ENCODE results near the gene AMMECR1.
"Not testable (repeated sequence)": the region's sequence is repeated elsewhere in the genome, so short reads cannot be mapped to it uniquely, and the experiment has no call there.

The AMMECR1 gene

GRCh38 chrX:110171442-110171841 is 146.4 kb downstream of the AMMECR1 start:
- DNase-seq (ENCODE audit: low read depth, low spot score): no peak

GRCh38 chrX:110170029-110170428 is 147.9 kb downstream of the AMMECR1 start:
- DNase-seq (ENCODE audit: low read depth, low spot score): no peak

DNA sequence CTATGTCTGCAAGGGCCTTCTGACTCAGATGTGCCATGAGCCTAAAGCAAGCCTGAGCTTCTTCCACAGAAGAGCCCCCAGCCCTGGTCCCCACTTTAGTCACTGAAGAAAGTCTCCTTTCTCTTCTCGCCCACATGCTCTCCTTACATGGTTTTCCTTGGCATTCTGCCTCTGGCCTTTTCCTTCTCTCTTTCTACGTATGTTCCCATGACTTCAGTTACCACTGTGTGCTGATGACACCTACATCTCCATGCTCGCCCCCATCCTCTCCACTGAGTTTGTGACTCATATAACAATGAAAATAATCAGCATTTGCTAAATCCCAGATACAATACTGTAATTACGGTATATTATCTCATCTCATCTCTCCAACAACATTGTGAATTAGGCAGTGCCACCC is 149.3 kb downstream of the AMMECR1 start:
- no peak for DNase-seq (ENCODE audit: low read depth, low spot score)

- no peak for DNase-seq (ENCODE audit: low read depth, low spot score)
Observed at GRCh38 chrX:110167952-110168451, 149.9 kb downstream of the AMMECR1 start.

GRCh38 chrX:110163488-110163887 is 154.4 kb downstream of the AMMECR1 start:
- no peak for DNase-seq (ENCODE audit: low read depth, low spot score)

DNA sequence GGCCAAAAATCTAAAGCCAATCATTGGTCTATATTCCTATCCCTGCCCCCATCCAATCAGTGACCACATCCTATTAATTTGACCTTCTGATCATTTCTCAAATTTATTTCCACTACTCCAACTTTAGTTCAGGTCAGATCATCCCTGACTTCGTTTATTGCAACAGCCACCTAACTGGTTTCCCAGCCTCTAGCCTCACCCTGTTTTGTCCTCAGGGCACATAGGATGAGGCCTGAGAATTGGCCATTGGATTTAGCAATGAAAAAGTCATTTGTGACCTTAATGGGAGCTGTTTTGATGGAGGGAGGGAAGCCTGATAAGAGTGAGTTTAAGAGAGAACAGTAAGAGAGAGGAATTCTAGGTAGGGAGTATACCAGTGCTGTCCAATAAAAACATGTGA is 155.0 kb downstream of the AMMECR1 start:
- no peak for DNase-seq (ENCODE audit: low read depth, low spot score)

GRCh38 chrX:110162131-110162530 is 155.8 kb downstream of the AMMECR1 start:
- DNase-seq (ENCODE audit: low read depth, low spot score): no peak

GRCh38 chrX:110161361-110161686 is 156.6 kb downstream of the AMMECR1 start:
- DNase-seq (ENCODE audit: low read depth, low spot score): no peak

DNA sequence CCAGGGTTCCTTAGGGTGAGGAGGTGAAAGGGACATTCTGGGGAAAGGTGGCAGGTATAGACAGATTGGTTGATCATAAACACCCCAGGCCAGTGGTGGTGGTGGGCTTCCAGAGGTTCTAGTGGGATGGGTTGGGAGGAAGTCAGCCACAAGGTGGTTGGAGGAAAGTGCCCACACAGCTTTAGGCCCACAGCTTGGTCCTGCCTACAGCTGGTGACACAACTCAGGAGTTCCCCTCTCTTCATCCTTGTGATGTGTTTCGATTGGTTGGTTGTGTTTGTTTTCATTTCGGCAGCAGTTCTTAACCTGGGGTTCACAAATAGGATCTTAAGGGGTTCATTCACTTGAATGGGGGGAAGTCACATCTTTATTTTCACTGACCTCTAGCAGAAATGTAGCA is 158.0 kb downstream of the AMMECR1 start:
- DNase-seq (ENCODE audit: low read depth, low spot score): no peak

DNA sequence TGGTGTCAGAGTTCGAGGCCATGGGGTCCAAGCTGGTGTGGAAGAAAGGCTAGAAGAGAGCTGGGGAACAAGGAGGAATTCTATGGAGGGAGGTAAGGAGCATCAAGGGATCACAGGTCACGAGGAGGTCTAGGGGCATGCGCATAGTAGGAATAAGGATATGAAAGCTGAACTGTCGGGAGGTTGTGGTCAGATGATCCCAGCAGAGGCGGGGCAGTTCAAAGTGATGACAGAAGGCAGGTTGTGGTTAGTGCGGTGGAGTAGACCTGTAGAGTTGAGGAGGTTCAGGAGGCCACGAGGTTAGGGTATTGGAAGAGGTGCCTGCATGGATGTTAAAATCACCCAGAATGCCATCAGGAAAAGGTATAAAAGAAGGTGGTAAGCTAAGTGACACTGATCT is 158.7 kb downstream of the AMMECR1 start:
- DNase-seq (ENCODE audit: low read depth, low spot score): no peak

DNA sequence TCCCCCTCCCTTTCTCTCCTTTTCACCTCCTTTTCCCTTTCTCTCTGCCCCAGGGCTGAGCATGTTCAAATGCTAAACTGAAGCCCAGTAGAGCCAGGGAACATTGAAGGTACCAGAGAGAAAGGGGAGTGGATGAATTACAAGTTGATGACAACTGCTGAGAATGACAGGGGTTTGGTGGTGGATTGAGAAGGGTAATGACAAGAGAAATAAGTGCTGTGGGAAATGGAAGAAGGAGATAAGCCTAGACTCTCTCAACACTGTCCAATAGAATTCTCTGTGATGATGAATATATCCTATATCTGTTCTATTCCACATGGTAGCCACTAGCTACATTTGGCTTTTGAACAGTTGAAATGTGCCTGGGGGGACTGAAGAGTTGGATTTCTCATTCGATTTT is 160.4 kb downstream of the AMMECR1 start:
- no peak for DNase-seq (ENCODE audit: low read depth, low spot score)

DNA sequence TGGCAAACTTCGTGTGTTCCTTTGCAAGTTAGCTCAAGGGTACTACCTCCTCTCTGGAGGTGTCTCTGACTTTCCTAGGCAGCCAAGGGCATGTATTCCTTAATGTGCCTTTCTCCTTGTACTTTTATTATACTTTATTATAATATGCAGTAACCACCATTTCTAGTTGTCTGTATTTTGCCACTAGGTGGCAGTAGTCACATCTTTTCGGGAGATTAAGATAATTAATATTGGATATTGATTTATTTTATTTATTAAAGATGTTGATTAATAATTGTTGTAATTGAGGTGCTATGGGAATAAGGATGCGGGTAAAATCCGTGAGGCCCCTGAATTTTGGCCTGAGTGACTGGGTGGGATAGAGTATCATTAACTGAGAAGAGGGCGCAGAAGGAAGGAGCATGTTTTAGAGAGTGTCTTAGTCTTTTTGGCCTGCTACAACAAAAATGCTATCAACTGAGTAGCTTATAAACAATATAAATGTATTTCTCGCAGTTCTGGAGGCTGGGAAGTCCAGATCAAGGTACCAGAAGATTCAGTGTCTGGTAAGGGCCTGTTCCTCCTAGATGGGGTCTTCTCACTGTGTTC is 161.6 kb downstream of the AMMECR1 start:
- no peak for DNase-seq (ENCODE audit: low read depth, low spot score)

GRCh38 chrX:110155759-110156158 is 162.1 kb downstream of the AMMECR1 start:
- no peak for DNase-seq (ENCODE audit: low read depth, low spot score)

GRCh38 chrX:110154328-110154727 is 163.6 kb downstream of the AMMECR1 start:
- DNase-seq (ENCODE audit: low read depth, low spot score): not testable (repeated sequence)

DNA sequence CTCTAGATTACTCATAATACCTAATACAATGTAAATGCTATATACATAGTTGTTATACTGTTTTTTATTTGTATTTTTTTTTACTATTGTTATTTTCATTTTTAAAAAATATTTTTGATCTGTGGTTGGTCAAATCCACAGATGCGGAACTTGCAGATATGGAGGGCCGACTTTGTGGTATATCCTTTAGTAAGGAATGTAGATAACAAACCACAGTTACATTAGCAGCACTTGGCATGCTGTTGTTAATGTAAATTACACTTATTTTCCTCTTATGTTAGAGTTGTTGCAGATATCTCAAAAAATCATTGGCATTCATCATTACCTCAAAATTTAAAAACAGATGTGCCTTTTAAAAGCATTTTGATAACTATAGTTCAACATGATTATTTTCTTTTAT is 164.0 kb downstream of the AMMECR1 start:
- DNase-seq (ENCODE audit: low read depth, low spot score): no peak

GRCh38 chrX:110153244-110153643 is 164.6 kb downstream of the AMMECR1 start:
- no peak for DNase-seq (ENCODE audit: low read depth, low spot score)

DNA sequence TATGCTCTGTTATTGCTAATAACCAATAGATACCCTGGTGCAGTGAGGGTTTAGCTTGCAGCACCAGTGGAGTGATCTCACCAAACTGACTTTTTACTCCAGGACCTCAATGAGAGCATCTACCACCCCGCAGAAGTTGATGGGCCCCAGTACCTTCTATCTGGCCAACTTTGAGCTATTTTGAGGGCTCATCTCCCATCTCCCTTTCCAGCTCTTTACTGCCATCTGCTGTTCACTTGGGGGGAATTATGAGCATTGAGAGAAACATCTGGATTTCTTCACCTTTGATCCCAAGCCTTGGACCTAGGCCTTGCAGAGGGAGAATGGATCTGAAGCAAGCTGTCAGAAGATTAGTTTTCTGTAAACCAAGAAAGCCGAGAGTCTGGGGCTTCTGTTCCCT is 171.4 kb downstream of the AMMECR1 start:
- no peak for DNase-seq (ENCODE audit: low read depth, low spot score)

DNA sequence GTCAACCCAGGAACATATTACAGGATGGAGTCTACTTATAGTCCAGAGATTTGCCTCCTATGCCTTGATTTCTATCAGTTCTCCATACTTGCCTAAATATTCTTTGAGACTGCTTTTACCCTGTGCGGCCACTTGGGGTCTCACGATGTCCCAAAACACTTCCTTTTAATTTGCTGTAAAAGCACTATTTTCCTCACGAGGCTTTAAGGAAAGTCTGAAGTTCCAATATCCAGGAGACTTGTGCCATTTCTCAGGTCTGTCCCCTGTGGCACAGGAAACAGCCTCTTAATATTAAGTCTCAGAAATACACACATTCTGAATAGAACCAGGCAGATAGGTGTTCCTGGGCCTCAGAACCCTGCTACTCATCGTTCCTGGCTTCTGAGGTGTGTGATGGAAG is 172.0 kb downstream of the AMMECR1 start:
- DNase-seq (ENCODE audit: low read depth, low spot score): no peak

DNA sequence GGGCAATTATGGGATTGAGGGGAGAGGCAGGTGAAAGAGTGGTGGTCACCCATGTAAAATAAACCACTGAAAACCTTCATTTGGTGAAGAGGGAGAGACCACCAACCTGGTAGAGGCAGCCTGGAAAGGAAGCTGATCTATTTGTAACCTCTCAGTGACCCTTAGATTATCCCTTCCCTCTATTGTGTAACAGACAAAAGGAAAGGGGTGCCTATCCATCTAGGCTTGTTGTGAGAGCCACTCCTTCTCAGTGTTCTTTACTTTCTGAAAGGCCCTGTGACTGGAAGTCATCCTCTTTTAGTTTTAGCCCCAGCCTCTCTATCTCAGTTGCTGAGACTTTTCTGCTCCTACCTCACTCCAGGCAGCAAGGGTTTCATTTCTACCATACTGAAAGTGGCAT is 172.6 kb downstream of the AMMECR1 start:
- no peak for DNase-seq (ENCODE audit: low read depth, low spot score)
